Smooth muscle cell (in vitro differentiated cells): ENCODE data around the gene NOL4L. TPM values are rescaled to one million over a fixed set of nuclear protein-coding genes. Genes with fewer than 3 reads are reported as not detected.

Experiments
- DNase-seq: peaks from one replicate; lab custom pipeline; 2025; ENCODE audit not compliant: unreplicated experiment; lab: John Stamatoyannopoulos, UW
- H2AFZ ChIP-seq: fragments of 200-600 bp; sonication (generic); 2 replicates; pipeline ENCODE4 v1.6.0; 2016; ENCODE audit warnings: antibody characterized with exemption, low read depth, mild to moderate bottlenecking
- H3F3A ChIP-seq: fragments of 200-600 bp; sonication (generic); 2 replicates; pipeline ENCODE4 v1.6.0; 2017; ENCODE audit warnings: antibody characterized with exemption, low read depth
- H3K27ac ChIP-seq: fragments of 200-600 bp; sonication (generic); 2 replicates; pipeline ENCODE4 v1.5.1; 2016; ENCODE audit warnings: low read depth, mild to moderate bottlenecking
- H3K27me3 ChIP-seq: fragments of 200-600 bp; sonication (generic); 2 replicates; pipeline ENCODE4 v1.6.1; 2016; ENCODE audit warnings: low read depth, mild to moderate bottlenecking
- H3K36me3 ChIP-seq: fragments of 200-600 bp; sonication (generic); 2 replicates; pipeline ENCODE4 v1.5.1; 2016; ENCODE audit warnings: low read depth
- H3K4me1 ChIP-seq: fragments of 200-600 bp; sonication (generic); 2 replicates; pipeline ENCODE4 v1.5.1; 2016; ENCODE audit warnings: low read depth
- H3K4me2 ChIP-seq: fragments of 200-600 bp; sonication (generic); 2 replicates; pipeline ENCODE4 v1.6.0; 2016; ENCODE audit warnings: mild to moderate bottlenecking
- H3K4me3 ChIP-seq: fragments of 200-600 bp; sonication (generic); 2 replicates; pipeline ENCODE4 v1.5.1; 2016; ENCODE audit warnings: mild to moderate bottlenecking
- H3K79me2 ChIP-seq: fragments of 200-600 bp; sonication (generic); 2 replicates; pipeline ENCODE4 v1.6.0; 2016; ENCODE audit warnings: low read depth, mild to moderate bottlenecking
- H3K9ac ChIP-seq: fragments of 200-600 bp; sonication (generic); 2 replicates; pipeline ENCODE4 v1.6.0; 2016; ENCODE audit warnings: low read depth
- H3K9me3 ChIP-seq: fragments of 200-600 bp; sonication (generic); replicated peaks from 2 replicates; pipeline ENCODE4 v1.5.1; 2016; ENCODE audit warnings: low read depth
- H4K20me1 ChIP-seq: fragments of 200-600 bp; sonication (generic); 2 replicates; pipeline ENCODE4 v1.6.0; 2016; ENCODE audit warnings: low read depth
- WGBS: methylation state at CpG from one replicate; pipeline ENCODE4 v1.1.7; 2016; ENCODE audit warnings: low lambda C conversion rate; 5-methylcytosine and 5-hydroxymethylcytosine counted together
- polyA plus RNA-seq: library from polyadenylated mRNA; unstranded; fragments of >200 nt; fragmentation: Nextera tagmentation; extraction: Ambion mirVana; gene quantifications from 2 replicates; pipeline ENCODE4 v1.2.1, GENCODE V29; 2016
- total RNA-seq: library from RNA; depleted of rRNA; stranded (reverse); fragments of >200 nt; gene quantifications from 2 replicates; pipeline ENCODE4 v1.2.3, GENCODE V29; 2014
- TF ChIP-seq, protein P1 (sequence below): fragments of 200-600 bp; sonication (generic); IDR thresholded peaks from 2 replicates; pipeline ENCODE4 v1.5.1; 2017; ENCODE audit warnings: borderline replicate concordance, mild to moderate bottlenecking, antibody characterized with exemption; ENCODE audit not compliant: insufficient read depth, poor library complexity, severe bottlenecking

The NOL4L gene
- total and polyA plus RNA-seq, 2 experiments from 2014 or later: 26.0 to 26.2 TPM

DNA sequence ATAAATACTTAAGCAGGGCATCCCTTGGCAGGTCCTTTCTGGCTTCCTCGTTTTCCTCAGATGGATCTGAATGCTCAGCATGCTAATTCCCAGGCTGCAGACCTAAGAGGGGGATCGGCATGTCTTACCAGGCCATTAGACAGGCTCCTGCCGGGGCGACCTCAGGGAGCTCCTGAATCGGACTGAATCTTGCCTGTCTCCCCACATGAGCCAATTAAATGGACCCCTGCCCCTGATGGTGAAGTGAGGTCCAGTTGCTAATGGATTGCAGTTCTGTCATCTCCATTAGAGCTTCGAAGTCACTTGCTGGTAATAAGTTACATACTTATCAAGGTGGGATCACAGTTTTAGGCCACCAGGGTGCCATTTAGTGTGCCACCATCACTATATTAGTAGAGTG, 51.4 kb downstream of the NOL4L start:
- no peaks in the 10 kb centered on the region for H3F3A ChIP-seq
- H3K27me3 ChIP-seq: no peaks in the 10 kb centered on the region
- TF ChIP-seq, protein P1, sequence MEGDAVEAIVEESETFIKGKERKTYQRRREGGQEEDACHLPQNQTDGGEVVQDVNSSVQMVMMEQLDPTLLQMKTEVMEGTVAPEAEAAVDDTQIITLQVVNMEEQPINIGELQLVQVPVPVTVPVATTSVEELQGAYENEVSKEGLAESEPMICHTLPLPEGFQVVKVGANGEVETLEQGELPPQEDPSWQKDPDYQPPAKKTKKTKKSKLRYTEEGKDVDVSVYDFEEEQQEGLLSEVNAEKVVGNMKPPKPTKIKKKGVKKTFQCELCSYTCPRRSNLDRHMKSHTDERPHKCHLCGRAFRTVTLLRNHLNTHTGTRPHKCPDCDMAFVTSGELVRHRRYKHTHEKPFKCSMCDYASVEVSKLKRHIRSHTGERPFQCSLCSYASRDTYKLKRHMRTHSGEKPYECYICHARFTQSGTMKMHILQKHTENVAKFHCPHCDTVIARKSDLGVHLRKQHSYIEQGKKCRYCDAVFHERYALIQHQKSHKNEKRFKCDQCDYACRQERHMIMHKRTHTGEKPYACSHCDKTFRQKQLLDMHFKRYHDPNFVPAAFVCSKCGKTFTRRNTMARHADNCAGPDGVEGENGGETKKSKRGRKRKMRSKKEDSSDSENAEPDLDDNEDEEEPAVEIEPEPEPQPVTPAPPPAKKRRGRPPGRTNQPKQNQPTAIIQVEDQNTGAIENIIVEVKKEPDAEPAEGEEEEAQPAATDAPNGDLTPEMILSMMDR: no peak
- H2AFZ ChIP-seq: no peak overlapping the region
- no peak for DNase-seq
- H3K4me1 ChIP-seq: peaks cover 8% of the 10 kb centered on the region
- no peak overlapping the region for H3K4me3 ChIP-seq
- no peaks in the 10 kb centered on the region for H3K79me2 ChIP-seq
- H3K9ac ChIP-seq: no peak overlapping the region
- H3K4me2 ChIP-seq: no peak overlapping the region
- H3K36me3 ChIP-seq: no peaks in the 10 kb centered on the region
- no peak overlapping the region for H3K27ac ChIP-seq
- 95% methylated on average over 6 of the region's 6 CpGs for WGBS
- H3K9me3 ChIP-seq: no peaks in the 10 kb centered on the region
- peaks cover 4% of the 10 kb centered on the region for H4K20me1 ChIP-seq

GRCh38 chr20:32532246-32532645, 52.9 kb downstream of the NOL4L start:
- H3F3A ChIP-seq: no peaks in the 10 kb centered on the region
- 96% methylated on average over 7 of the region's 7 CpGs for WGBS
- no peaks in the 10 kb centered on the region for H3K27me3 ChIP-seq
- no peak overlapping the region for H2AFZ ChIP-seq
- peaks cover 4% of the 10 kb centered on the region for H4K20me1 ChIP-seq
- peaks cover 11% of the 10 kb centered on the region for H3K4me1 ChIP-seq
- no peak overlapping the region for H3K27ac ChIP-seq
- H3K4me2 ChIP-seq: no peak overlapping the region
- TF ChIP-seq, protein P1: no peak
- H3K9me3 ChIP-seq: no peaks in the 10 kb centered on the region
- no peaks in the 10 kb centered on the region for H3K79me2 ChIP-seq
- no peak overlapping the region for H3K9ac ChIP-seq
- H3K4me3 ChIP-seq: no peak overlapping the region
- H3K36me3 ChIP-seq: no peaks in the 10 kb centered on the region
- DNase-seq: no peak

DNA sequence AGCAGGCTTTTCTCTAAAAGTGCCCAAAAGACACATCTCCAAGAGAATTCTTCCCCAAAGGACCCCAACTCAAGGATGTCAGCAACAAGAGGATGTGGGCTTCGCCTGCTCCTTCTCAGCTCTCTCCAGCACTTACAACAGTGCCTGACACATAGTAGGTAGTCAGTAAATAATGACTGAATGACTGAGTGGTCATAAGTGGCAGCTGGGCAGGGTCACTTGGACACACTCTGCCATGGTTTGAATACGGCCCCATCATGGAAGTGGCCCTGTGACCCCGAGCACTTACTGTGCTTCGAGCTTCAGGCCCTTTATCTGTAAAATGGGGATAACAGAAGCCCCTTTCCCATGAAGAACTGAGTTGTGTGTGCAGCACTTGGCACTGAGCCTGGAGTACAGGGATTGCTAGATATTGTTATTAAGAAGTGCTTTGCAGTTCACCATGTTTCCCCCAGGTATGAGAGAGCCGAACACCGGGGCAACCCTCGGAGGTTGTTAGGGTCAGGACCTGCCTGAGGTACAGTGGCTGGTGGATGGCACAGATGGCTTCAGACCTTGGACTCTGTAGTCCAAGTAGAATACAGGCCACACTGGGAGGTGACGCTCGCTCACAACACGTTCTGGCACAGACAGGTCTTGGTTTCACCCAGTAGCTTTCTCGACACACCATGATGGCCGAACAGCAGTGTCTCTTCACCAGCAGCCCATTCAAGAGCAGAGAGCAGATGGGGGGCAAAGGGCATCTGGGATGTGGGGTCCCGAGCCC, 56.0 kb downstream of the NOL4L start:
- Histone ChIP-seq H3K9ac (no peak overlapping the region), H3K4me1 (peaks cover 5% of the 10 kb centered on the region), H3K36me3 (no peaks in the 10 kb centered on the region), H3K4me3 (no peak overlapping the region), H4K20me1 (peaks cover 4% of the 10 kb centered on the region), H3F3A (no peaks in the 10 kb centered on the region), H2AFZ (no peak overlapping the region), H3K79me2 (no peaks in the 10 kb centered on the region), H3K27me3 (no peaks in the 10 kb centered on the region), H3K9me3 (no peaks in the 10 kb centered on the region), H3K27ac (no peak overlapping the region), H3K4me2 (no peak overlapping the region)
- TF ChIP-seq, protein P1: no peak
- DNase-seq: no peak
- WGBS: 96% methylated on average over 13 of the region's 13 CpGs

DNA sequence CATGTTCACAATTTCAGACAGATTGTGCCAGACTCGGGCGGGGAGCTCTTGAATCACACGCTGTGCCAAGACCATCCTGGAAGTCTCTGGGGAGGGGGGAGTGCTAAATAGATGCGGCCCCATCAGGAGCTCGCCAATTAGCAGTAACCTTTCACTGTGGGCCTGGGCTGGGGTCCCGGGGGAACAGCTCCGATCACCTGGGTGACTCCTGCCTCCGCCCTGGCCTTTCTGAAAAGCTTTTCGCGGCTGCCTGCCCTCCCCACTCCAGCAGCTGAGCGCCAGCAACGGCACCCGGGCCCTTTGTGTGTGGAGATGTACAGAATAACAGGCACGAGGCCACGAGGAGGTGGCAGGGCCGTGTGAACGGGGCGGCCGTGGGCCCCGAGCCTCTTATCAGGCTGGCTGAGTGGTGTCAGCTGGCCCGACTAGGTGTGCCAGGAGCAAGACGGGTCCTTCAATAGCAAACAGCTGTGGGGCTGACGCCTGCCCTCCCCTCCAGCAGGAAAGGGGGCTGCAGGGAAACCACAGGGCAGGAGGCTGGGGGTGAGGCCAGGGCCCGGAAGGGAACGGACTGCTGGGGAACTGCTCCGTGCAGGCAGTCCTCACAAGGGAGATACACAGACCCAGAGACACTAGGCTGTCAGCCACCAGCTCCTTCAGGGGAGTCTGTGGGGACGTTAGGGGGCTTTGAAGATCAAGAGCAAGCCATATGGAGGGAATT, 56.8 kb downstream of the NOL4L start:
- no peaks in the 10 kb centered on the region for H4K20me1 ChIP-seq
- H3K27me3 ChIP-seq: no peaks in the 10 kb centered on the region
- no peak overlapping the region for H3K27ac ChIP-seq
- H2AFZ ChIP-seq: no peak overlapping the region
- TF ChIP-seq, protein P1: no peak
- WGBS: 81% methylated on average over 27 of the region's 27 CpGs
- H3K9ac ChIP-seq: no peak overlapping the region
- H3F3A ChIP-seq: peaks cover 5% of the 10 kb centered on the region
- H3K4me2 ChIP-seq: no peak overlapping the region
- H3K4me1 ChIP-seq: peaks cover 5% of the 10 kb centered on the region
- H3K9me3 ChIP-seq: no peaks in the 10 kb centered on the region
- H3K36me3 ChIP-seq: no peaks in the 10 kb centered on the region
- no peaks in the 10 kb centered on the region for H3K79me2 ChIP-seq
- DNase-seq: no peak
- no peak overlapping the region for H3K4me3 ChIP-seq
